ENCODE results near the gene HSD17B7. TPM values are rescaled to one million over a fixed set of nuclear protein-coding genes. Genes with fewer than 3 reads are reported as not detected.
"Not testable (repeated sequence)": the region's sequence is repeated elsewhere in the genome, so short reads cannot be mapped to it uniquely, and the experiment has no call there.

The HSD17B7 gene
- total RNA-seq (10 to 100 TPM; 13.3 to 18.1 TPM), total RNA-seq (15.2 to 33.1 reads per million in 2 donors)

DNA sequence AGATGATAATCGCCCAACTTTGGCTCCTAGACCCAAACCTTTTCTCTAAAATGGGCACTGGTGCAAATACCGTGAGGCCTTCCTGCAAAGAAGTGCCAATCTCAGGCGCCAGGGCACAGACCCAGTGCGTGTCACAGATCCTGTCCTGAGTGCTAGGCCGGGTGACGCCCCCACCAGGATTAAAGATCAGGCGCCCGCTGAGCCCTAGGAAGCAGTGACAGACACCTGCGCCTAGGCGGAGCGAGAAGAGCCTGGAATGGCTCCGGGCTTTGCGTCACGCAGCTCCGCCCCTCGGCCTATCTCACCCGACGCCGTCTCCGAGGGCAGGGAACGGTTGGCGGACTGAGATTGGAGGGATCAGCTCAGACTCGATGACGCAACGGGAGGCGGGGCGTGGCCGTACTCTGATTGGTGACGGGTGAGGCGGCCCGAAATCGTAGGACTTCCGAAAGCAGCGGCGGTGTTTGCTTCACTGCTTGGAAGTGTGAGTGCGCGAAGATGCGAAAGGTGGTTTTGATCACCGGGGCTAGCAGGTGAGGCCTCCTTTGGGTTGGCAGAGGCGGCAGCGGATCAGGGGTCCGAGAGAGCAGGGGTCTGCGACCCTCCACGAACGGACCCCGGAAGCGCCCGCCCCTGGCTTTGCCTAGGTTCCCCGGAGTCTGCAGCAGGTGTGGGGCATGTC, at the start of gene HSD17B7:
HSD17B7 (plus strand) TSS at position 400 of the 682 bp plus-strand sequence; CDS start at position 499, 99 bp downstream.
- H3K4me1 Mint-ChIP-seq; H3K27me3 Mint-ChIP-seq; H3K36me3 Mint-ChIP-seq (ENCODE audit: low read depth); H3K9me3 ChIP-seq (ENCODE audit: control insufficient read depth, low read length, poor library complexity, severe bottlenecking): not testable (repeated sequence)
- Mint-ChIP-seq H3K27ac (peak within 1 kb of the TSS; percentile 92), H3K4me3 (peak within 1 kb of the TSS; percentile 89)
- ATAC-seq (peak; percentile 98), DNase-seq (peak; percentile 48 to 74 (median 62))

DNA sequence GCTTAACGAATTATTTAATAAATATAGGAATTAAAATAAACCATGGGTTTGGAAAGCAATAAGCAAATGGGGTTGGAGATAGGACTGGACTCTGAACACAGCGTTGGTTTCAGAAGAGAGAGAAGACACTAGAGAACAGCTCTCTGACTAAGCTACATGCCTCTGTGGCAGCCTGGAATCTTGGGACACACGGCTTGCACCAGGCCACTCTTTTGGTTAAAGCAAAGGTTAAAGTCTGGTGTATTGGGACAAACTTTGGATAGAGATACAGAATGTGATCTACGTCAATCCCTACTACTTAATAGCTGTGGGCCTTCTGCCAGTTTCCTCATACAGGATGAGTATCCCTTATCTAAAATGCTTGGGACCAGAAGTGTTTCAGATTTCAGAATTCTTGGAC, 49.7 kb upstream of the HSD17B7 start:
- ATAC-seq: no peak
- no peak for DNase-seq
- peaks cover 10% of the 10 kb centered on the region for H3K27me3 Mint-ChIP-seq
- H3K4me3 Mint-ChIP-seq: no peak overlapping the region
- no peak overlapping the region for H3K27ac Mint-ChIP-seq
- H3K9me3 ChIP-seq (ENCODE audit: control insufficient read depth, low read length, poor library complexity, severe bottlenecking): no peaks in the 10 kb centered on the region
- no peaks in the 10 kb centered on the region for H3K36me3 Mint-ChIP-seq (ENCODE audit: low read depth)
- no peaks in the 10 kb centered on the region for H3K4me1 Mint-ChIP-seq

GRCh38 chr1:162741574-162741973, 48.9 kb upstream of the HSD17B7 start:
- Mint-ChIP-seq H3K27ac (no peak overlapping the region), H3K4me3 (no peak overlapping the region), H3K4me1 (no peaks in the 10 kb centered on the region), H3K27me3 (peaks cover 7% of the 10 kb centered on the region), H3K36me3 (ENCODE audit: low read depth) (no peaks in the 10 kb centered on the region)
- no peak for DNase-seq
- no peak for ATAC-seq
- H3K9me3 ChIP-seq (ENCODE audit: control insufficient read depth, low read length, poor library complexity, severe bottlenecking): no peaks in the 10 kb centered on the region

DNA sequence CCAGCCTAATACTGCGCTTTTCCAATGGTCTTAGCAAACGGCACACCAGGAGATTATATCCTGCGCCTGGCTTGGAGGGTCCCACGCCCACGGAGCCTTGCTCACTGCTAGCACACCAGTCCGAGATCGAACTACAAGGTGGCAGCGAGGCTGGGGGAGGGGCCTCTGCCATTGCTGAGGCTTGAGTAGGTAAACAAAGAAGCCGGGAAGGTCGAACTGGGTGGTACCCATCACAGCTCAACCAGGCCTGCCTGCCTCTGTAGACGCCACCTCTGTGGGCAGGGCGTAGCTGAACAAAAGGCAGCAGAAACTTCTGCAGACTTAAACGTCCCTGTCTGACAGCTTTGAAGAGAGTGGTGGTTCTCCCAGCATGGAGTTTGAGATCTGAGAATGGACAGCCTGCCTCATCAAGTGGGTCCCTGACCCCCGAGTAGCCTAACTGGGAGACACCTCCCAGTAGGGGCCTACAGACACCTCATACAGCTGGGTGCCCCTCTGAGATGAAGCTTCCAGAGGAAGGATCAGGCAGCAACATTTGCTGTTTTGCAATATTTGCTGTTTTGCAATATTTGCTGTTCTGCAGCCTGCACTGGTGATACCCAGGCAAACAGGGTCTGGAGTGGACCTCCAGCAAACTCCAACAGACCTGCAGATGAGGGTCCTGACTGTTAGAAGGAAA, 44.1 kb upstream of the HSD17B7 start:
- not testable (repeated sequence) for H3K4me1 Mint-ChIP-seq; H3K27ac Mint-ChIP-seq; H3K4me3 Mint-ChIP-seq; H3K9me3 ChIP-seq (ENCODE audit: control insufficient read depth, low read length, poor library complexity, severe bottlenecking); H3K36me3 Mint-ChIP-seq (ENCODE audit: low read depth); DNase-seq; ATAC-seq
- H3K27me3 Mint-ChIP-seq: peaks cover 10% of the 10 kb centered on the region

DNA sequence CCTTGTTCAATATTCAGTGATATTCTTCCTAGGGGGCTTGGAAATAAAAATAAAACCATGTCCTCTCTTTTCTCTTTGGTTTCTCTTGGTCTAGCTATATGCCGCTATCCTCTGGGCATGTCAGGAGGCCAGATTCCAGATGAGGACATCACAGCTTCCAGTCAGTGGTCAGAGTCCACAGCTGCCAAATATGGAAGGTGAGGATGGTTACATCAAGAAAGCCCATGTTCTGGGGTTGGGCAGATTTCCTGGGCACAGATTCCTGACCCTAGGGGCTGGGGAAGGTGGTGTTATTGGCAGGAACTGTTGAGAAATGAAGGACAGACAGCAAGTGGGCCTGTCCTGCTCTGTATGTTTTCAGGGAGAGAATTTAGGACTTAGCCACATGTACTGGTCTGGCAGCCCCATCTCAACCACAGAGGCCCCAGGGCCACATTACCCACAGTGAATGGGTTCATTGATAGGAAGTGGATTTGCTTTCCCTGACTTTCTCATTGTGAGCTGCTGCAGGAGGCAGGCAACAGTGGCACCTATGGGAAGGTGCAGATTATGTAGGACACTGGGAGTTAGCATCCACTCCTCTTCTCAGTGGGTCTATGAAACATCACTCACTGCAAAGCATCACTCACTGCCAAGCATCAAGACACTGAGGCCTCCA, 37.4 kb upstream of the HSD17B7 start:
- H3K9me3 ChIP-seq (ENCODE audit: control insufficient read depth, low read length, poor library complexity, severe bottlenecking): no peaks in the 10 kb centered on the region
- Mint-ChIP-seq H3K27me3 (no peaks in the 10 kb centered on the region), H3K4me3 (no peak overlapping the region), H3K36me3 (ENCODE audit: low read depth) (no peaks in the 10 kb centered on the region), H3K4me1 (no peaks in the 10 kb centered on the region), H3K27ac (no peak overlapping the region)
- DNase-seq (no peak), ATAC-seq (no peak)

DNA sequence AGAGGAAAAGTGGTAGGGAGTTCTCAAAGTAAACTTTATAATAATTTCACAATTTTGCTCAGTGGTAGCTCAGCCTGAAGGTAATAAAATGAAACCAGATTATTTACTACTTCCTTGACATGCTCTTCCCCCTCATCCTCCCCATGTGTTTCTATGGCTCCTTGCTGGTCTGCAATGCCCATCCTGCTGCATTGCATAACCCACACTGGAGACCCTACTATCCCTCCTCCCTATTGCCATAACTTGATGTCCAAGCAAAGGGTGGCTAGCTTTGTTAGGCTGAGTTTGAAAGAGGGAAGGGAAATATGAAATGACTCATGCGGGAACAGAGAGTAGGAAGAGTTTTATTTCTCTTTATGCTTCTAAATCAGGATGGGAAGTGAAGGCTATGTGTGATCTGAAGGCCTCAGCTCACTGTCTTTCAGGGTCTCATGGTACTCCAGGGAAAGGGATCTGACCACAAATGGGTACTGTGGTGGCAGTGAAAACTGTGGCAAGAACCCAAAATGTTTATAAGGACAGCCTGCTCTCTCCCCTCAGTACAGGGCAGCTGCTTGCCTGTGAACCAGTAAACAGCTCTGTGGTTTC, 36.4 kb upstream of the HSD17B7 start:
- Mint-ChIP-seq H3K4me1 (no peaks in the 10 kb centered on the region), H3K27me3 (no peaks in the 10 kb centered on the region), H3K36me3 (ENCODE audit: low read depth) (no peaks in the 10 kb centered on the region), H3K27ac (no peak overlapping the region), H3K4me3 (no peak overlapping the region)
- no peak for DNase-seq
- ATAC-seq: no peak
- H3K9me3 ChIP-seq (ENCODE audit: control insufficient read depth, low read length, poor library complexity, severe bottlenecking): no peaks in the 10 kb centered on the region

DNA sequence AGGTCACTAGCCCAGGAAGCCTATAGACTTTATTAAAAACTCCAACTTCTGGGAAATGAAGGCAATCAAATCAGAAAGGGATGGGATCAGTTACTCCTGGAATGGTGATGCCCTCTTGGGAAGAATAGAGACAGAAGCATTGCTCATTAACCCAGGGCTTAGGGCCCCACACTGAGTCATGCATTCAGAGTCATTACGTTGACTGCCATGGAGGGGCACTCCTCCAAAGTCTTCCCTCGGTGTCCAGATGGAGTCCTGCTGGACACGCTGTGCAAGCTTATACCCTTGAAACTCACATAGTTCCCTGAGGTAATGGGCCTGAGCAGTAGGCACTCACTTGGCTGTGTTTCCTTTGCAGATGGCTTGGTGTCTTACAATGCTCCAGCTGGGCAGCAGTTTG, 35.2 kb upstream of the HSD17B7 start:
- DNase-seq (no peak), ATAC-seq (no peak)
- H3K27me3 Mint-ChIP-seq: no peaks in the 10 kb centered on the region
- H3K27ac Mint-ChIP-seq: no peak overlapping the region
- no peaks in the 10 kb centered on the region for H3K36me3 Mint-ChIP-seq (ENCODE audit: low read depth)
- no peaks in the 10 kb centered on the region for H3K4me1 Mint-ChIP-seq
- H3K9me3 ChIP-seq (ENCODE audit: control insufficient read depth, low read length, poor library complexity, severe bottlenecking): no peaks in the 10 kb centered on the region
- no peak overlapping the region for H3K4me3 Mint-ChIP-seq

- H3K4me1 Mint-ChIP-seq: no peaks in the 10 kb centered on the region
- no peaks in the 10 kb centered on the region for H3K27me3 Mint-ChIP-seq
- no peak overlapping the region for H3K27ac Mint-ChIP-seq
- DNase-seq: no peak
- no peak overlapping the region for H3K4me3 Mint-ChIP-seq
- ATAC-seq: no peak
- no peaks in the 10 kb centered on the region for H3K9me3 ChIP-seq (ENCODE audit: control insufficient read depth, low read length, poor library complexity, severe bottlenecking)
- H3K36me3 Mint-ChIP-seq (ENCODE audit: low read depth): no peaks in the 10 kb centered on the region
These were observed 34.0 kb upstream of the HSD17B7 start for GRCh38 chr1:162756523-162756922.

- no peak overlapping the region for H3K27ac Mint-ChIP-seq
- H3K4me1 Mint-ChIP-seq: no peaks in the 10 kb centered on the region
- no peak overlapping the region for H3K4me3 Mint-ChIP-seq
- ATAC-seq (no peak), DNase-seq (no peak)
- no peaks in the 10 kb centered on the region for H3K9me3 ChIP-seq (ENCODE audit: control insufficient read depth, low read length, poor library complexity, severe bottlenecking)
- no peaks in the 10 kb centered on the region for H3K36me3 Mint-ChIP-seq (ENCODE audit: low read depth)
- no peaks in the 10 kb centered on the region for H3K27me3 Mint-ChIP-seq
These were observed 33.0 kb upstream of the HSD17B7 start for GRCh38 chr1:162757476-162757875.

GRCh38 chr1:162765788-162766187, 24.7 kb upstream of the HSD17B7 start:
- no peak for DNase-seq
- H3K9me3 ChIP-seq (ENCODE audit: control insufficient read depth, low read length, poor library complexity, severe bottlenecking): no peaks in the 10 kb centered on the region
- ATAC-seq: no peak
- Mint-ChIP-seq H3K4me1 (no peaks in the 10 kb centered on the region), H3K4me3 (no peak overlapping the region), H3K27me3 (peaks cover 22% of the 10 kb centered on the region), H3K27ac (no peak overlapping the region), H3K36me3 (ENCODE audit: low read depth) (no peaks in the 10 kb centered on the region)

DNA sequence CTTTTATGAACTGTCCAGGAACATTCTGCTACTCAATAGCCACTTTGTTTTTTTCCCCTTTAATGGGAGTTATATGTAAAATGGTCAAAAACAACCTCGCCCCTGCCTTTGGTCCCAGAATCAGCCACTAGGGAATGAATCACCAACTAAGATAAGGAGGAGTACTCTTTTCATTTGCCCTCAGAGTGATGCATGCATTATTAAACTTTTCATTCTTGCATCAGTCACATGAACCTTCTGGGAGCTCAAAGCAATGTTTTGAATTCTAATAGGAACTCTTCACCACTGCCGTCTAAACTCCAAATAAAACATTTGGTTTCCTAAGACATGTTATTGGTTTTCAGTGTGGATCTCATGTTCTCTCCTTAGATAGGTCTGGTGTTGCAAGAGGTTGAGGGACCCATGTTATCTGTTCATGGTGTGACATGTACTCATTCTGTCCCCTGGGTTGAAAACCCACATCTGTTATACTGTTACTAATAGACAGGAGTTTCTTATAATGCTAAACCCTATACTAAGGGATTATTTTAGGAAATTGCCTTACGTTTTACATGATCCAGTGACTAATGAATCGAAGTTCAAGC, 17.8 kb upstream of the HSD17B7 start:
- Mint-ChIP-seq H3K4me1 (no peaks in the 10 kb centered on the region), H3K36me3 (ENCODE audit: low read depth) (peaks cover 2% of the 10 kb centered on the region), H3K27me3 (peaks cover 32% of the 10 kb centered on the region), H3K4me3 (no peak overlapping the region), H3K27ac (no peak overlapping the region)
- DNase-seq (no peak), ATAC-seq (no peak)
- H3K9me3 ChIP-seq (ENCODE audit: control insufficient read depth, low read length, poor library complexity, severe bottlenecking): no peaks in the 10 kb centered on the region

GRCh38 chr1:162774007-162774406, 16.5 kb upstream of the HSD17B7 start:
- no peaks in the 10 kb centered on the region for H3K4me1 Mint-ChIP-seq
- H3K4me3 Mint-ChIP-seq: no peak overlapping the region
- peaks cover 2% of the 10 kb centered on the region for H3K36me3 Mint-ChIP-seq (ENCODE audit: low read depth)
- DNase-seq (no peak), ATAC-seq (no peak)
- peaks cover 39% of the 10 kb centered on the region for H3K27me3 Mint-ChIP-seq
- no peak overlapping the region for H3K27ac Mint-ChIP-seq
- no peaks in the 10 kb centered on the region for H3K9me3 ChIP-seq (ENCODE audit: control insufficient read depth, low read length, poor library complexity, severe bottlenecking)

DNA sequence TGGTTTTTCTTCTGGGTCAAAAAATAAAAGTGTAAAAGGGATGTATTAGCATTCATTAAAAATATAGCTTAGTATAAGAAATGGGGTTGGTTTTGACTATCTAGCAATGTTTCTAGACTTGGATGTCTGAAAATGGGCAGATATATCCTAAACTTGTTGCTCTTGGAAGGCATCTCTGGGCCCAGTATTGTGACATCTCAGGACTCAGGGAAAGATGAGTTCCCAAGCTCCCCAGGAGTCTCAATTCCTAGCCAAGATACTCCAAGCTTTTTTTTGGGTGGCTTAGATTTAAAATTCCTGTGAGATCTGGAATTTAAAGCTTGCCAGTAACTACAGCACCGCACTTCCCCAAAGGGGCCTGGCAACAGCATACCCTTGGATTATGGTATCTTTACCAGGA, 11.5 kb upstream of the HSD17B7 start:
- Mint-ChIP-seq H3K4me3 (no peak overlapping the region), H3K36me3 (ENCODE audit: low read depth) (peaks cover 3% of the 10 kb centered on the region), H3K4me1 (no peaks in the 10 kb centered on the region), H3K27ac (no peak overlapping the region), H3K27me3 (peaks cover 40% of the 10 kb centered on the region)
- H3K9me3 ChIP-seq (ENCODE audit: control insufficient read depth, low read length, poor library complexity, severe bottlenecking): no peaks in the 10 kb centered on the region
- no peak for ATAC-seq
- DNase-seq: no peak
